GM20431 (cell line): ENCODE measurements around the gene MSGN1.

Experiments
- in situ Hi-C: fragments of 300-500 bp; cut with MseI, MboI; formaldehyde crosslinking; loops from one replicate; pipeline ENCODE4 v1.15.0; 2020; ENCODE audit warnings: low sequenced_read_pairs; ENCODE audit not compliant: unreplicated experiment

The MSGN1 gene

GRCh38 chr2:17816396-17817245 lies at the start of gene MSGN1:
MSGN1 (plus strand) TSS chr2:17816460; CDS start chr2:17816519, 59 bp downstream.
- in situ Hi-C loops, result no loop called here

GRCh38 chr2:17768894-17769293 lies 47.4 kb upstream of the MSGN1 start:
- in situ Hi-C loops, result no loop called here

- in situ Hi-C loops, result no loop called here
Observed at GRCh38 chr2:17771956-17772355, 44.3 kb upstream of the MSGN1 start.

GRCh38 chr2:17772532-17772931 lies 43.7 kb upstream of the MSGN1 start:
- in situ Hi-C loops, result no loop called here

GRCh38 chr2:17780546-17780945 lies 35.7 kb upstream of the MSGN1 start:
- in situ Hi-C loops, result no loop called here

- in situ Hi-C loops, result no loop called here
Observed at GRCh38 chr2:17781482-17781881, 34.8 kb upstream of the MSGN1 start.

- in situ Hi-C loops, result no loop called here
Observed at GRCh38 chr2:17786727-17787126, 29.5 kb upstream of the MSGN1 start.

- in situ Hi-C loops, result no loop called here
Observed at GRCh38 chr2:17788773-17789172, 27.5 kb upstream of the MSGN1 start.

GRCh38 chr2:17790536-17790935 lies 25.7 kb upstream of the MSGN1 start:
- in situ Hi-C loops, result no loop called here

- in situ Hi-C loops, result no loop called here
Observed at GRCh38 chr2:17791121-17791816, 25.0 kb upstream of the MSGN1 start.

GRCh38 chr2:17791817-17792130 lies 24.5 kb upstream of the MSGN1 start:
- in situ Hi-C loops, result no loop called here

- in situ Hi-C loops, result no loop called here
Observed at GRCh38 chr2:17792515-17792914, 23.7 kb upstream of the MSGN1 start.

- in situ Hi-C loops, result no loop called here
Observed at GRCh38 chr2:17793296-17793695, 23.0 kb upstream of the MSGN1 start.

GRCh38 chr2:17793803-17794354 lies 22.4 kb upstream of the MSGN1 start:
- in situ Hi-C loops, result no loop called here

- in situ Hi-C loops, result no loop called here
Observed at GRCh38 chr2:17795309-17795708, 21.0 kb upstream of the MSGN1 start.

GRCh38 chr2:17798338-17798737 lies 17.9 kb upstream of the MSGN1 start:
- in situ Hi-C loops, result no loop called here

- in situ Hi-C loops, result no loop called here
Observed at GRCh38 chr2:17799301-17800120, 16.7 kb upstream of the MSGN1 start.

GRCh38 chr2:17800219-17800618 lies 16.0 kb upstream of the MSGN1 start:
- in situ Hi-C loops, result no loop called here

GRCh38 chr2:17800693-17801458 lies 15.4 kb upstream of the MSGN1 start:
- in situ Hi-C loops, result no loop called here

- in situ Hi-C loops, result no loop called here
Observed at GRCh38 chr2:17803497-17803896, 12.8 kb upstream of the MSGN1 start.
